Gastroesophageal sphincter (tissue), 4 donors: Measurements from ENCODE around the gene FSHR. TPM values are rescaled to one million over a fixed set of nuclear protein-coding genes. Genes with fewer than 3 reads are reported as not detected.

Experiments
- ATAC-seq: fragments of 150-250 bp; one replicate; pipeline ENCODE4 v1.9.1; 2016; ENCODE audit warnings: mild to moderate bottlenecking, moderate library complexity
- H3K27ac ChIP-seq, 4 donors: fragments of 200-600 bp; sonication (generic) in 3 of 4; 1 replicate in 3 of 4; 2 replicates in 1 of 4; pipeline ENCODE4 v1.5.1; 2016 to 2019
- H3K27me3 ChIP-seq: fragments of 200-600 bp; sonication (generic); one replicate; pipeline ENCODE4 v1.5.1; 2019
- H3K36me3 ChIP-seq, 2 donors: fragments of 200-600 bp; sonication (generic); one replicate each; pipeline ENCODE4 v1.5.1; 2019; ENCODE audit warnings: control low read depth in 1 of 2
- H3K4me1 ChIP-seq, 3 donors: fragments of 200-600 bp; sonication (generic); 1 replicate in 2 of 3; 2 replicates in 1 of 3; pipeline ENCODE4 v1.5.1; 2016 to 2019; ENCODE audit warnings: control low read depth in 2 of 3
- H3K4me3 ChIP-seq, 2 donors: fragments of 200-600 bp; sonication (generic); one replicate each; pipeline ENCODE4 v1.5.1; 2019; ENCODE audit warnings: mild to moderate bottlenecking in 1 of 2, moderate library complexity in 1 of 2
- H3K9me3 ChIP-seq, 3 donors: fragments of 200-600 bp; sonication (generic); one replicate each; pipeline ENCODE4 v1.5.1; 2017 to 2019; ENCODE audit warnings: control low read depth in 2 of 3
- EP300 ChIP-seq: sonication (generic); formaldehyde crosslinking; IDR thresholded peaks from one replicate; pipeline ENCODE4 v1.6.1; 2017; ENCODE audit warnings: antibody characterized with exemption, mild to moderate bottlenecking
- POLR2A ChIP-seq, 2 donors: fragments of 450-650 bp; IDR thresholded peaks; one replicate each; pipeline ENCODE4 v1.6.1; 2017; ENCODE audit warnings: antibody characterized with exemption in 2 of 2, mild to moderate bottlenecking in 2 of 2, moderate library complexity in 1 of 2
- POLR2AphosphoS5 ChIP-seq: sonication (generic); formaldehyde crosslinking; IDR thresholded peaks from one replicate; pipeline ENCODE4 v1.6.1; 2017; ENCODE audit warnings: antibody characterized with exemption
- WGBS, 2 donors: methylation state at CpG; one replicate each; pipeline ENCODE4 v1.1.5; 2018; ENCODE audit warnings: low coverage in 1 of 2; 5-methylcytosine and 5-hydroxymethylcytosine counted together
- total RNA-seq, 4 donors: library from RNA; depleted of rRNA; stranded (reverse); fragments of >200 nt; gene quantifications; one replicate each; pipeline ENCODE4 v1.1.0, GENCODE V29; 2016
- TF ChIP-seq, protein P1 (sequence below), 4 experiments: fragments of 200-600 bp in 2 of 4; fragments of 450-650 bp in 2 of 4; sonication (generic) in 1 of 4; IDR thresholded peaks; one replicate each; pipeline ENCODE4 v1.5.1; 2017 to 2019; ENCODE audit warnings: antibody characterized with exemption in 4 of 4, mild to moderate bottlenecking in 2 of 4, moderate library complexity in 2 of 4

Gene FSHR
- total RNA-seq, 4 donors from 2014 or later: not detected

DNA sequence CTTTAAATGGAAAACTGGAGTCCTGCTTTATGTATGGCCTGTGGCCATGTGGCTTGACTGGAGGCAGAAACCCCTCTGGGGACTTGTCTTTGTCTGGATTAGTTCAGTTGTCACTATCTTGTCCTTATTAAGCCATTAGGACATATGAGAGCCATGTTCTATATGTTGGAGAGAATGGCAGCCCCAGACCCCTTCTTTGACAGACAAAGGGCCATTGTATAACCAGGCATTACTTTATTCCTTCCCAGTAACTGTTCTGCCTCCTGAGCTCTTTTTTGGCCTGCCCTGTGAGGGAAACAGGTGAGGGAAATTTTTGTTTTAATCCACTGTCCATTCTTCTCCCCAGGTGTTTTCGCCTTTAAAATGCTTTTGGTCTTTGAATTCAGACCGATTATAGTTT is 43.3 kb downstream of the FSHR start:
- TF ChIP-seq, protein P1, sequence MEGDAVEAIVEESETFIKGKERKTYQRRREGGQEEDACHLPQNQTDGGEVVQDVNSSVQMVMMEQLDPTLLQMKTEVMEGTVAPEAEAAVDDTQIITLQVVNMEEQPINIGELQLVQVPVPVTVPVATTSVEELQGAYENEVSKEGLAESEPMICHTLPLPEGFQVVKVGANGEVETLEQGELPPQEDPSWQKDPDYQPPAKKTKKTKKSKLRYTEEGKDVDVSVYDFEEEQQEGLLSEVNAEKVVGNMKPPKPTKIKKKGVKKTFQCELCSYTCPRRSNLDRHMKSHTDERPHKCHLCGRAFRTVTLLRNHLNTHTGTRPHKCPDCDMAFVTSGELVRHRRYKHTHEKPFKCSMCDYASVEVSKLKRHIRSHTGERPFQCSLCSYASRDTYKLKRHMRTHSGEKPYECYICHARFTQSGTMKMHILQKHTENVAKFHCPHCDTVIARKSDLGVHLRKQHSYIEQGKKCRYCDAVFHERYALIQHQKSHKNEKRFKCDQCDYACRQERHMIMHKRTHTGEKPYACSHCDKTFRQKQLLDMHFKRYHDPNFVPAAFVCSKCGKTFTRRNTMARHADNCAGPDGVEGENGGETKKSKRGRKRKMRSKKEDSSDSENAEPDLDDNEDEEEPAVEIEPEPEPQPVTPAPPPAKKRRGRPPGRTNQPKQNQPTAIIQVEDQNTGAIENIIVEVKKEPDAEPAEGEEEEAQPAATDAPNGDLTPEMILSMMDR (IDR thresholded peaks at IDR 0.05): no peak
- TF ChIP-seq POLR2AphosphoS5 (no peak), POLR2A (IDR thresholded peaks at IDR 0.05) (no peak), EP300 (no peak)
- no peaks in the 10 kb centered on the region for H3K36me3 ChIP-seq
- ATAC-seq: no peak
- H3K9me3 ChIP-seq: no peaks in the 10 kb centered on the region
- whole genome bisulfite sequencing, 2 donors: 50 to 80% methylated on average over 2 of the region's 2 CpGs
- no peak overlapping the region for H3K27ac ChIP-seq
- H3K27me3 ChIP-seq: no peaks in the 10 kb centered on the region
- H3K4me1 ChIP-seq: no peaks in the 10 kb centered on the region
- H3K4me3 ChIP-seq: no peak overlapping the region

DNA sequence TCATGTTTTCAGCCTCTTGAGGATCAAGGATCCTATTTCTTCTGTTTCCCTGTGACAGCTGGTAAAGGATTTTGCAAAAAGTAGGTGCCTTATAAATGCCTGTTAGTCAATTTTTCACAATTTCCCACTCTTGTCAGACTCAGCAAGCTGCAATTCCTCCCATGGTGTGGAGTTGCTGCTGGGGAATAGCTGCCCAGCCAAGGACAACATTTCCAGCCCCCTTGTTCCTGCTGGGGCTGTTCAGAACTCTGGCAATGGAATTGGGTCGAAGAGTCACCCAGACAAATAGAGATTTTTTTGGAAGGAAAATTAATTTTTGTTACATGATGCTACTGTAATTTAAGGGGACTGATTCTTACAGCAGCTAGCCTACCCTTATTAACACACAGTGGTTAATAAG is 43.7 kb downstream of the FSHR start:
- no peak for TF ChIP-seq POLR2AphosphoS5
- TF ChIP-seq POLR2A (IDR thresholded peaks at IDR 0.05): no peak
- no peak for TF ChIP-seq EP300
- TF ChIP-seq, protein P1 (IDR thresholded peaks at IDR 0.05): no peak
- H3K4me1 ChIP-seq: no peaks in the 10 kb centered on the region
- H3K9me3 ChIP-seq: no peaks in the 10 kb centered on the region
- no peaks in the 10 kb centered on the region for H3K27me3 ChIP-seq
- ATAC-seq: no peak
- H3K36me3 ChIP-seq: no peaks in the 10 kb centered on the region
- H3K27ac ChIP-seq: no peak overlapping the region
- WGBS, 2 donors: 89% methylated on average over 1 of the region's 1 CpG; no CpG with 5 or more reads in 1 of the 2 donors
- H3K4me3 ChIP-seq: no peak overlapping the region

DNA sequence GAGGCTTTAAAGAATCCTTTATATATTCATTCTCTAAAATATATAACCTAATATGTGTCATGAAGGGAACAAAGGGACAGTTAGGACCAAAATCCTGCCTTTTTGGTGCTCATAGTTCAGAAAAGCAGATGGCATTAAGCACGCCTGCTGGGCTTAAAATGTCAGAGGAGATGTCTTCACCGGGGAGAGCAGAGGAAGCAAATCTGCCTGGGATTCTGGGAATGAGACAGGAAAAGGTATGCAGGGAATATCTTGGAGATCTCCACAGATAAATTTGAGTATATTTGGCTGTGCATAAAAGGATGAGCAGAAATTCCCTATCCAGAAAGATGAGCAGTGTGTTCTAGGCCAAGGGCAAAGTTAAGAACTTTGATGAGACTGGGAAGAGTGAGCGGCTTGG is 45.5 kb downstream of the FSHR start:
- 90 to 92% methylated on average over 2 to 3 of the region's 3 CpGs for WGBS, 2 donors

DNA sequence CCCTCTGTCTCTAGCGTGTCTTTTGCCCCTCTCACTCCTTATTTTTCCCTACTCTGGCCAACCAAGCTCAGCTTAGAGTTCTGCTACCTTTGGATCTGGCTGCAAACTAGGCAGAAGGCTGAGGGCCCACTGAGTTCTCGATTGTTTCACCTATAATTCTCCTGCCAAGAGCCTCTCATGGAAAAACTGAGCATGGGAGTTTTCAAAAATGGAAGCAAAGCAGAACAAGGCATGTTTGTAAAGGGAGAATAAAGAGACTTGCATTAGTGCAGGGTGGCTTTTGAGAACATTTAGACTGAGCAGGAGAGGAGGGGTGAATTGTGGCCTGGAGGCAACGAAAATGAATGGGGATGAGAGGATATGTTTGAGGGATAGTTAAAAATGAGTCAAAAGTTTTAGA is 45.9 kb downstream of the FSHR start:
- H3K27ac ChIP-seq: no peak overlapping the region
- H3K36me3 ChIP-seq: no peaks in the 10 kb centered on the region
- 62 to 68% methylated on average over 3 of the region's 3 CpGs for WGBS, 2 donors
- H3K4me3 ChIP-seq: no peak overlapping the region
- TF ChIP-seq, protein P1 (IDR thresholded peaks at IDR 0.05): no peak
- TF ChIP-seq POLR2A (IDR thresholded peaks at IDR 0.05) (no peak), EP300 (no peak), POLR2AphosphoS5 (no peak)
- no peaks in the 10 kb centered on the region for H3K4me1 ChIP-seq
- H3K9me3 ChIP-seq: no peaks in the 10 kb centered on the region
- ATAC-seq: no peak
- H3K27me3 ChIP-seq: no peaks in the 10 kb centered on the region

More for the DNA sequence above, 45.5 kb downstream of the FSHR start:
- Histone ChIP-seq H3K27ac (no peak overlapping the region), H3K9me3 (no peaks in the 10 kb centered on the region), H3K4me3 (no peak overlapping the region), H3K4me1 (no peaks in the 10 kb centered on the region), H3K36me3 (no peaks in the 10 kb centered on the region), H3K27me3 (no peaks in the 10 kb centered on the region)
- ATAC-seq: no peak
- TF ChIP-seq, protein P1 (IDR thresholded peaks at IDR 0.05): no peak
- TF ChIP-seq POLR2A (IDR thresholded peaks at IDR 0.05): no peak

DNA sequence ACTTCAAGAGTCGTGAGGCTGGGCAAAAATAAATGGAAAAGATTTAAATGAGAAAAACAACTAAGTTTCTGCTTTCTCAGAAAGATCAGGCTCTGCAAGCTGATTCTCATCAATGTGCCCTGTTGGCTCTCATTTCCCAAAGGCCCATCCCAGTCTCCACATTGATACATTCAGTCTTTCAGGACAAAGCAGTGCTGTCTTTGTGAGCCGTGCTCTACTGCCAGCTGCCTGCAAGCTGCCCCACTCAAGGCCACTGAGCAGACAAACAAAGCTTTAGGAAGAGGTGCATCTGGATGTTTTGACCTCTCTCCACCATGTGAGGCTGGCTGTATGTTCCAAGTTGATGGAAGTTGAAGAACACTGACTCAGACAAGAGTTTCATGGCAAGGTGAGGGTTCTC is 48.8 kb downstream of the FSHR start:
- no peaks in the 10 kb centered on the region for H3K27me3 ChIP-seq
- ATAC-seq: no peak
- H3K4me3 ChIP-seq: no peak overlapping the region
- no peaks in the 10 kb centered on the region for H3K4me1 ChIP-seq
- TF ChIP-seq, protein P1 (IDR thresholded peaks at IDR 0.05): no peak
- TF ChIP-seq POLR2AphosphoS5 (no peak), POLR2A (IDR thresholded peaks at IDR 0.05) (no peak), EP300 (no peak)
- WGBS, 2 donors: 71 to 100% methylated on average over 1 of the region's 2 CpGs
- no peaks in the 10 kb centered on the region for H3K9me3 ChIP-seq
- no peaks in the 10 kb centered on the region for H3K36me3 ChIP-seq
- no peak overlapping the region for H3K27ac ChIP-seq
